GM23248 (cell line): ENCODE data around the gene LRMDA.

Experiments used
- EZH2 ChIP-seq: fragments of 200-600 bp; sonication (generic); IDR thresholded peaks from 2 replicates; pipeline ENCODE4 v1.6.1; 2018; ENCODE audit warnings: antibody characterized with exemption, mild to moderate bottlenecking; ENCODE audit not compliant: insufficient read depth, poor library complexity, severe bottlenecking
- EZH2phosphoT487 ChIP-seq: fragments of 200-600 bp; sonication (generic); IDR thresholded peaks from 2 replicates; pipeline ENCODE4 v1.6.1; 2018; ENCODE audit warnings: antibody characterized with exemption, moderate library complexity, mild to moderate bottlenecking, low read depth; ENCODE audit not compliant: insufficient read depth

GRCh38 chr10:75940742-75941141 is 509.3 kb downstream of the LRMDA start:
- TF ChIP-seq EZH2, result no peak
- TF ChIP-seq EZH2phosphoT487, result no peak
